ENCODE results near the gene GABBR1. TPM values are rescaled to one million over a fixed set of nuclear protein-coding genes. Genes with fewer than 3 reads are reported as not detected.

Gene GABBR1
- total RNA-seq, 1 experiment from 2014 or later = 11.9 TPM

GRCh38 chr6:29520232-29520631 lies 112.8 kb downstream of the GABBR1 start:
- ATAC-seq (no peak), DNase-seq (ENCODE audit: low read depth, low spot score) (no peak)
- no peaks in the 10 kb centered on the region for H3K4me1 ChIP-seq (ENCODE audit: control insufficient read depth, insufficient read depth, low read length)
- ChIA-PET POLR2A (no interaction called here), CTCF (no interaction called here)
- H3K4me3 ChIP-seq (ENCODE audit: low read depth in 2 of 2, low read length in 2 of 2) = no peak overlapping the region
- intact Hi-C loops (cut with micrococcal nuclease; ENCODE audit: unreplicated experiment) (no loop called here), in situ Hi-C loops (cut with HindIII; ENCODE audit: low pct_unique_long_range_greater_than_20kb, low sequenced_read_pairs) (no loop called here)
- H3K36me3 ChIP-seq (ENCODE audit: control insufficient read depth, insufficient read depth, low read length) = no peaks in the 10 kb centered on the region; the same call in 1 of the 2 replicates
- no TSS peak for BruUV-seq (replicated peaks)
- H3K27me3 ChIP-seq (ENCODE audit: control insufficient read depth, insufficient read depth, low read length) = no peaks in the 10 kb centered on the region
- H3K27ac ChIP-seq (ENCODE audit: low read length) = no peak overlapping the region
- no peak for TF ChIP-seq CTCF (IDR thresholded peaks at IDR 0.05)
- TF ChIP-seq POLR2AphosphoS5 (IDR thresholded peaks at IDR 0.05; ENCODE audit: low read depth, low read length) = no peak
- no peaks in the 10 kb centered on the region for H3K9me3 ChIP-seq (ENCODE audit: control insufficient read depth, insufficient read depth, low read depth, low read length)

DNA sequence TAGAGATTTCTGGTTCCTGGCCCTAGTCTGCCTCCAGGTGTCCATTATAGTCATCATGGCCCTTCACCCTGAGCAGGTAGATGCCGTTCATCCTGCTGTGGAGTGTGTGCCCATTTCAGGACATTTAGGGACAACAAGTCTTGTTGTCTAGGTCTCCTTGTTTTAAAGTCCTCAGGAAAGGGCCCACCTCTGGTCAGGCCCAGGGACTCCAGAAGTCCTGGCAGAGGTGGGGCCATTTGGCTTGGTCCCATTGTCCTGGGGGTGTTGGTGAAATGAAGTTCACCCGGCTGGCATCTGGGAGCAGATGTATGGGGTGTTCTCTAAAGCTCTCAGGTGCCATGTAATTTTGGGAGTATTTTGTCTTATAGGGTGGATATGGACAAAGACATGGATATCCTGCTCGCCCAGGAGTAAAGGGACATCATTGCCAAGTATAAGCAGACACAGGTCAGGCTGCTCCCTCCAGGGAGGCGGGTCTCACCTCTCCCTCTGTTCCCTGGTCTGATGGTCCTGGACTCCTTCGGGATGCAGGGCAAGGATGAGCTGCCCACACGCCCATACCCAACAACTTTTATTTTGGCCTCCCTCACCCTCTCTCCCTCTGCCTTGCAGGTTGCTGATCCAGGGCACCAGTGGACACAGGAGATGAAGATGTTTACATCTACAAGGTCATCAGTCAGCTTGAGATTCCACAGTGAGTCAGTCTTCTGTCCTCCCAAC lies 113.5 kb downstream of the GABBR1 start:
- no peak for ATAC-seq
- in situ Hi-C loops (cut with HindIII; ENCODE audit: low pct_unique_long_range_greater_than_20kb, low sequenced_read_pairs) = no loop called here

More for the DNA sequence above, 113.5 kb downstream of the GABBR1 start:
- H3K27me3 ChIP-seq (ENCODE audit: control insufficient read depth, insufficient read depth, low read length) = no peaks in the 10 kb centered on the region
- intact Hi-C loops (cut with micrococcal nuclease; ENCODE audit: unreplicated experiment) = no loop called here
- H3K4me3 ChIP-seq (ENCODE audit: low read depth in 2 of 2, low read length in 2 of 2) = no peak overlapping the region
- TF ChIP-seq SIN3A (IDR thresholded peaks at IDR 0.05; ENCODE audit: borderline replicate concordance, insufficient read depth, low read depth, low read length) (no peak), REST (IDR thresholded peaks at IDR 0.05; ENCODE audit: insufficient read depth in 1 of 2, low read depth in 2 of 2, low read length in 1 of 2) (no peak), TCF7L2 (IDR thresholded peaks at IDR 0.05; ENCODE audit: low read depth, low read length) (no peak), CTCF (IDR thresholded peaks at IDR 0.05) (no peak), POLR2AphosphoS5 (IDR thresholded peaks at IDR 0.05; ENCODE audit: low read depth, low read length) (no peak)
- DNase-seq (ENCODE audit: low read depth, low spot score) = no peak
- H3K27ac ChIP-seq (ENCODE audit: low read length) = no peak overlapping the region
- ChIA-PET POLR2A (no interaction called here), CTCF (no interaction called here)
- H3K4me1 ChIP-seq (ENCODE audit: control insufficient read depth, insufficient read depth, low read length) = no peaks in the 10 kb centered on the region
- H3K36me3 ChIP-seq (ENCODE audit: control insufficient read depth, insufficient read depth, low read length) = no peaks in the 10 kb centered on the region; the same call in 1 of the 2 replicates
- no peaks in the 10 kb centered on the region for H3K9me3 ChIP-seq (ENCODE audit: control insufficient read depth, insufficient read depth, low read depth, low read length)
- no TSS peak for BruUV-seq (replicated peaks)
